Measurements from ENCODE around the gene NUP153.

DNA sequence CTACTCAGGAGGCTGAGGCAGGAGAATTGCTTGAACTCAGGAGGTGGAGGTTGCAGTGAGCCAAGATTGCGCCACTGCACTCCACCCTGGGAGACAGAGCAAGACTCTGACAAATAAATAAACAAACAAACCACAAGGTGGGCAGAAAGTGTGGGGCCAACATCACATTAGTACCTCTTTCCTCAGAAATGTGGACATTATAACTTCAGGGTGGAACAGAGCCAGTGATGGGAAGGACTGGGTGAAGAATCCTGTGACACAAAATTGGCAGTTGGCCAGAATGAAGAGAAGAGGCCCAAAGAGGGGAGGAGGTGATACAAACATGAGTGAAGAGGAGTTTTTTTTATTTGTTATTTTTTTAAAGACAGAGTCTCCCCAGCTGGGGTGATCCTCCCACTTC, 50.6 kb downstream of the NUP153 start:
- TF ChIP-seq, protein P1, sequence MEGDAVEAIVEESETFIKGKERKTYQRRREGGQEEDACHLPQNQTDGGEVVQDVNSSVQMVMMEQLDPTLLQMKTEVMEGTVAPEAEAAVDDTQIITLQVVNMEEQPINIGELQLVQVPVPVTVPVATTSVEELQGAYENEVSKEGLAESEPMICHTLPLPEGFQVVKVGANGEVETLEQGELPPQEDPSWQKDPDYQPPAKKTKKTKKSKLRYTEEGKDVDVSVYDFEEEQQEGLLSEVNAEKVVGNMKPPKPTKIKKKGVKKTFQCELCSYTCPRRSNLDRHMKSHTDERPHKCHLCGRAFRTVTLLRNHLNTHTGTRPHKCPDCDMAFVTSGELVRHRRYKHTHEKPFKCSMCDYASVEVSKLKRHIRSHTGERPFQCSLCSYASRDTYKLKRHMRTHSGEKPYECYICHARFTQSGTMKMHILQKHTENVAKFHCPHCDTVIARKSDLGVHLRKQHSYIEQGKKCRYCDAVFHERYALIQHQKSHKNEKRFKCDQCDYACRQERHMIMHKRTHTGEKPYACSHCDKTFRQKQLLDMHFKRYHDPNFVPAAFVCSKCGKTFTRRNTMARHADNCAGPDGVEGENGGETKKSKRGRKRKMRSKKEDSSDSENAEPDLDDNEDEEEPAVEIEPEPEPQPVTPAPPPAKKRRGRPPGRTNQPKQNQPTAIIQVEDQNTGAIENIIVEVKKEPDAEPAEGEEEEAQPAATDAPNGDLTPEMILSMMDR (IDR thresholded peaks at IDR 0.05; ENCODE audit: low read depth, low read length, poor library complexity, severe bottlenecking): no peak
- no peak for TF ChIP-seq EZH2phosphoT487 (IDR thresholded peaks at IDR 0.05; ENCODE audit: borderline replicate concordance, low read length)

All from DOHH2 (cell line).